ENCODE measurements around the gene RAD51. TPM values are rescaled to one million over a fixed set of nuclear protein-coding genes. Genes with fewer than 3 reads are reported as not detected.

Gene RAD51
- total RNA-seq, 1 donor from 2014 or later, result 1.6 TPM

Other genes starting within 250 kb of the RAD51 start
- gene CHST14, start 224.2 kb upstream of the RAD51 start, total RNA-seq, result 6.1 and 6.7 TPM in 2 replicates
- 14.4 and 16.1 TPM in 2 replicates for gene CCDC32, start 130.1 kb upstream of the RAD51 start, total RNA-seq
- gene RPUSD2, start 125.9 kb upstream of the RAD51 start, total RNA-seq, result 7.4 and 10.1 TPM in 2 replicates
- gene KNL1, start 100.9 kb upstream of the RAD51 start, total RNA-seq, result 2.0 and 7.6 TPM in 2 replicates
- 14.2 and 28.6 TPM in 2 replicates for gene RMDN3, start 60.1 kb downstream of the RAD51 start, total RNA-seq
- gene GCHFR, start 68.9 kb downstream of the RAD51 start, total RNA-seq, result 17.5 and 20.7 TPM in 2 replicates
- gene C15orf62, start 74.8 kb downstream of the RAD51 start, total RNA-seq, result 0.22 and 0.40 TPM in 2 replicates
- 18.1 and 21.4 TPM in 2 replicates for gene ZFYVE19, start 111.9 kb downstream of the RAD51 start, total RNA-seq
- gene DNAJC17, start 112.3 kb downstream of the RAD51 start, total RNA-seq, result 13.5 and 14.3 TPM in 2 replicates
- gene PPP1R14D, start 133.5 kb downstream of the RAD51 start, total RNA-seq, result not detected in 2 replicates
- gene SPINT1, start 148.9 kb downstream of the RAD51 start, total RNA-seq, result 0.40 and 0.65 TPM in 2 replicates
- not detected in 2 replicates for gene RHOV, start 179.1 kb downstream of the RAD51 start, total RNA-seq
- 32.9 and 41.5 TPM in 2 replicates for gene VPS18, start 199.3 kb downstream of the RAD51 start, total RNA-seq
- 48.0 and 75.2 TPM in 2 replicates for gene DLL4, start 234.2 kb downstream of the RAD51 start, total RNA-seq